GM21367 (cell line): ENCODE measurements around the gene TINAG.

Experiments
- ATAC-seq: cut with Tn5 transposase; IDR thresholded peaks from one replicate; pipeline ENCODE4 v1.9.1; 2021; ENCODE audit not compliant: unreplicated experiment

TINAG gene

GRCh38 chr6:54426995-54427394, 118.8 kb downstream of the TINAG start:
- peak; percentile 38 for ATAC-seq

- no peak for ATAC-seq
Observed at GRCh38 chr6:54427396-54427937, 119.2 kb downstream of the TINAG start.

- ATAC-seq: peak; percentile 90
Observed at GRCh38 chr6:54428431-54428830, 120.2 kb downstream of the TINAG start.

GRCh38 chr6:54431466-54431865, 123.2 kb downstream of the TINAG start:
- no peak for ATAC-seq
